HEK293 (cell line): ENCODE data around the gene INTS1.

Experiments used
- CTCF ChIA-PET: fragments of 350-600 bp; formaldehyde crosslinking; extraction: SDS; loops from one replicate; lab custom pipeline; 2021; ENCODE audit warnings: antibody characterized with exemption; lab: Yijun Ruan, JAX
- POLR2A ChIA-PET: fragments of 300-600 bp; formaldehyde crosslinking; extraction: SDS; loops from one replicate; lab custom pipeline; 2020; ENCODE audit warnings: antibody characterized with exemption, inconsistent platforms; lab: Yijun Ruan, JAX
- H3K27ac ChIP-seq: fragments of 200-500 bp; sonication (Bioruptor generic); 2 replicates; pipeline ENCODE4 v1.5.1; 2014; ENCODE audit warnings: low read depth, low read length, control low read depth, inconsistent platforms; ENCODE audit errors: extremely low read depth
- H3K36me3 ChIP-seq, 2 experiments: fragments of 200-500 bp in 1 of 2; sonication (Bioruptor generic) in 1 of 2; 1 replicate in 1 of 2; 2 replicates in 1 of 2; pipeline ENCODE4 v1.5.1; 2014 to 2017; ENCODE audit warnings: inconsistent platforms in 2 of 2, low read length in 2 of 2; ENCODE audit not compliant: control insufficient read depth in 2 of 2, insufficient read depth in 1 of 2
- H3K4me1 ChIP-seq: fragments of 200-500 bp; sonication (Bioruptor generic); 2 replicates; pipeline ENCODE4 v1.5.1; 2014; ENCODE audit warnings: mild to moderate bottlenecking, low read length, inconsistent platforms; ENCODE audit not compliant: control insufficient read depth, insufficient read depth
- H3K4me3 ChIP-seq: 2 replicates; pipeline ENCODE4 v1.5.1; 2011; ENCODE audit warnings: low read depth, mild to moderate bottlenecking, control low read depth, low read length, moderate library complexity
- H3K9me3 ChIP-seq: fragments of 200-500 bp; sonication (Bioruptor generic); 2 replicates; pipeline ENCODE4 v1.5.1; 2014; ENCODE audit warnings: low read depth, low read length, inconsistent platforms; ENCODE audit not compliant: control insufficient read depth, insufficient read depth
- EGR2 ChIP-seq: fragments of 450-650 bp; formaldehyde crosslinking; IDR thresholded peaks from 2 replicates; pipeline ENCODE4 v1.5.1; 2016; ENCODE audit warnings: low read depth, missing biosample characterization, missing genetic modification characterization
- KLF8 ChIP-seq: fragments of 450-650 bp; formaldehyde crosslinking; IDR thresholded peaks from 2 replicates; pipeline ENCODE4 v1.5.1; 2016; ENCODE audit warnings: missing biosample characterization, missing genetic modification characterization
- MZF1 ChIP-seq: fragments of 450-650 bp; formaldehyde crosslinking; IDR thresholded peaks from 2 replicates; pipeline ENCODE4 v1.5.1; 2017; ENCODE audit warnings: missing biosample characterization, missing genetic modification characterization, borderline replicate concordance
- PRDM1 ChIP-seq: fragments of 450-650 bp; formaldehyde crosslinking; IDR thresholded peaks from 2 replicates; pipeline ENCODE4; 2016; ENCODE audit warnings: missing biosample characterization, missing genetic modification characterization
- SP3 ChIP-seq: fragments of 450-650 bp; formaldehyde crosslinking; IDR thresholded peaks from 2 replicates; pipeline ENCODE4 v1.5.1; 2016; ENCODE audit warnings: missing biosample characterization, missing genetic modification characterization
- SP7 ChIP-seq: fragments of 450-650 bp; formaldehyde crosslinking; IDR thresholded peaks from 2 replicates; pipeline ENCODE4 v1.5.1; 2016; ENCODE audit warnings: missing biosample characterization, missing genetic modification characterization
- YY1 ChIP-seq: fragments of 450-650 bp; formaldehyde crosslinking; IDR thresholded peaks from 2 replicates; pipeline ENCODE4 v1.5.1; 2018; ENCODE audit warnings: missing biosample characterization, missing genetic modification characterization
- ZBTB20 ChIP-seq: fragments of 450-650 bp; formaldehyde crosslinking; IDR thresholded peaks from 2 replicates; pipeline ENCODE4 v1.5.1; 2016; ENCODE audit warnings: missing biosample characterization, missing genetic modification characterization
- ZBTB48 ChIP-seq: fragments of 450-650 bp; formaldehyde crosslinking; IDR thresholded peaks from 2 replicates; pipeline ENCODE4 v1.5.1; 2016; ENCODE audit warnings: missing biosample characterization, missing genetic modification characterization
- ZFHX2 ChIP-seq: fragments of 450-650 bp; formaldehyde crosslinking; conservative IDR thresholded peaks from 2 replicates; pipeline ENCODE4 v1.5.1; 2016; ENCODE audit warnings: missing biosample characterization, missing genetic modification characterization
- ZNF146 ChIP-seq: fragments of 450-650 bp; formaldehyde crosslinking; IDR thresholded peaks from 2 replicates; pipeline ENCODE4 v1.5.1; 2016; ENCODE audit warnings: missing biosample characterization, missing genetic modification characterization
- ZNF155 ChIP-seq: fragments of 450-650 bp; formaldehyde crosslinking; IDR thresholded peaks from 2 replicates; pipeline ENCODE4 v1.5.1; 2016; ENCODE audit warnings: missing biosample characterization, missing genetic modification characterization
- ZNF214 ChIP-seq: fragments of 450-650 bp; formaldehyde crosslinking; IDR thresholded peaks from 2 replicates; pipeline ENCODE4 v1.5.1; 2017; ENCODE audit warnings: missing biosample characterization, mild to moderate bottlenecking, missing genetic modification characterization, borderline replicate concordance
- ZNF23 ChIP-seq: fragments of 450-650 bp; formaldehyde crosslinking; IDR thresholded peaks from 2 replicates; pipeline ENCODE4 v1.5.1; 2016; ENCODE audit warnings: missing biosample characterization, missing genetic modification characterization, borderline replicate concordance
- ZNF311 ChIP-seq: fragments of 450-650 bp; formaldehyde crosslinking; IDR thresholded peaks from 2 replicates; pipeline ENCODE4 v1.5.1; 2017; ENCODE audit warnings: missing biosample characterization, missing genetic modification characterization, borderline replicate concordance
- ZNF366 ChIP-seq: fragments of 450-650 bp; formaldehyde crosslinking; conservative IDR thresholded peaks from 2 replicates; pipeline ENCODE4 v1.5.1; 2016; ENCODE audit warnings: missing biosample characterization, missing genetic modification characterization
- ZNF423 ChIP-seq: fragments of 450-650 bp; formaldehyde crosslinking; IDR thresholded peaks from 2 replicates; pipeline ENCODE4 v1.5.1; 2016; ENCODE audit warnings: missing biosample characterization, missing genetic modification characterization
- TF ChIP-seq, protein P1 (sequence below): fragments of 450-650 bp; formaldehyde crosslinking; IDR thresholded peaks from 2 replicates; pipeline ENCODE4 v1.5.1; 2017; ENCODE audit warnings: missing biosample characterization, missing genetic modification characterization
- TF ChIP-seq, protein P2 (sequence below): fragments of 450-650 bp; formaldehyde crosslinking; IDR thresholded peaks from 2 replicates; pipeline ENCODE4 v1.5.1; 2016; ENCODE audit warnings: missing biosample characterization, missing genetic modification characterization
- TF ChIP-seq, protein P3 (sequence below): fragments of 450-650 bp; IDR thresholded peaks from 2 replicates; pipeline ENCODE4 v1.5.1; 2018; ENCODE audit warnings: missing biosample characterization, missing genetic modification characterization
- TF ChIP-seq, protein P4 (sequence below): fragments of 450-650 bp; formaldehyde crosslinking; IDR thresholded peaks from 2 replicates; pipeline ENCODE4 v1.5.1; 2016; ENCODE audit warnings: missing biosample characterization, missing genetic modification characterization
- TF ChIP-seq, protein P5 (sequence below): fragments of 450-650 bp; formaldehyde crosslinking; IDR thresholded peaks from 2 replicates; pipeline ENCODE4 v1.5.1; 2016; ENCODE audit warnings: missing biosample characterization, missing genetic modification characterization

The INTS1 gene

DNA sequence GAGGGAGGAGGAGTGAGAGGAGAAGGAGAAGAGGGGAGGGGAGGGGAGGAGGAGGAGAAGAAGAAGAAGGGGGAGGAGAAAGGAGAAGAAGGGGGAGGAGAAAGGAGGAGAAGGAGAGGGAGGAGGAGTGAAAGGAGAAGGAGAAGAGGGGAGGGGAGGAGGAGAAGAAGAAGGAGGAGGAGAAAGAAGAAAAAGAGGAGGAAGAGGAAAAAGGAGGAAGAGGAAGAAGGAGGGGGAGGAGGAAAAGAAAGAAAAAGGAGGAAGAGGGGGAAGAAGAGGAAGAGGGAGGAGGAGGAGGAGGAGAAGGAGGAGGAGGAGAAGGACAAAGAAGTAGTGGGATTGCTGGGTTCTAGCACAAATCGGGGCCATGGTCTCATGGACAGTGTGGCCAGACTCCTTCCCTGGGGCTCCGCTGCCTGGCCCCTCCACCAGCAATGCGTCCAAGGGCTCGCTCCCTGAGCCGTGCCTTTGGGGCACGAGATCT is 22.1 kb upstream of the INTS1 start:
- TF ChIP-seq EGR2 (tag by site-specific recombination) (peak; percentile 67; the same call in 1 of the 2 replicates), ZBTB48 (tag by site-specific recombination) (peak; percentile 28; the same call in 1 of the 2 replicates), ZNF366 (tag by site-specific recombination) (peak; percentile 86), KLF8 (0 out of 2 replicates have a peak, but pooled peaks have one; percentile 14), PRDM1 (tag by site-specific recombination) (peak; percentile 85), SP3 (tag by site-specific recombination) (peak; percentile 80), YY1 (tag by site-specific recombination) (no peak), SP7 (tag by site-specific recombination) (no peak), ZFHX2 (tag by site-specific recombination) (peak; percentile 27; the same call in 1 of the 2 replicates), ZNF23 (tag by site-specific recombination) (no peak)
- TF ChIP-seq, protein P1, sequence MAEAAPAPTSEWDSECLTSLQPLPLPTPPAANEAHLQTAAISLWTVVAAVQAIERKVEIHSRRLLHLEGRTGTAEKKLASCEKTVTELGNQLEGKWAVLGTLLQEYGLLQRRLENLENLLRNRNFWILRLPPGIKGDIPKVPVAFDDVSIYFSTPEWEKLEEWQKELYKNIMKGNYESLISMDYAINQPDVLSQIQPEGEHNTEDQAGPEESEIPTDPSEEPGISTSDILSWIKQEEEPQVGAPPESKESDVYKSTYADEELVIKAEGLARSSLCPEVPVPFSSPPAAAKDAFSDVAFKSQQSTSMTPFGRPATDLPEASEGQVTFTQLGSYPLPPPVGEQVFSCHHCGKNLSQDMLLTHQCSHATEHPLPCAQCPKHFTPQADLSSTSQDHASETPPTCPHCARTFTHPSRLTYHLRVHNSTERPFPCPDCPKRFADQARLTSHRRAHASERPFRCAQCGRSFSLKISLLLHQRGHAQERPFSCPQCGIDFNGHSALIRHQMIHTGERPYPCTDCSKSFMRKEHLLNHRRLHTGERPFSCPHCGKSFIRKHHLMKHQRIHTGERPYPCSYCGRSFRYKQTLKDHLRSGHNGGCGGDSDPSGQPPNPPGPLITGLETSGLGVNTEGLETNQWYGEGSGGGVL (tag by site-specific recombination): peak; percentile 71
- TF ChIP-seq, protein P2, sequence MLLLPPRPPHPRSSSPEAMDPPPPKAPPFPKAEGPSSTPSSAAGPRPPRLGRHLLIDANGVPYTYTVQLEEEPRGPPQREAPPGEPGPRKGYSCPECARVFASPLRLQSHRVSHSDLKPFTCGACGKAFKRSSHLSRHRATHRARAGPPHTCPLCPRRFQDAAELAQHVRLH (tag by site-specific recombination): no peak
- TF ChIP-seq, protein P3, sequence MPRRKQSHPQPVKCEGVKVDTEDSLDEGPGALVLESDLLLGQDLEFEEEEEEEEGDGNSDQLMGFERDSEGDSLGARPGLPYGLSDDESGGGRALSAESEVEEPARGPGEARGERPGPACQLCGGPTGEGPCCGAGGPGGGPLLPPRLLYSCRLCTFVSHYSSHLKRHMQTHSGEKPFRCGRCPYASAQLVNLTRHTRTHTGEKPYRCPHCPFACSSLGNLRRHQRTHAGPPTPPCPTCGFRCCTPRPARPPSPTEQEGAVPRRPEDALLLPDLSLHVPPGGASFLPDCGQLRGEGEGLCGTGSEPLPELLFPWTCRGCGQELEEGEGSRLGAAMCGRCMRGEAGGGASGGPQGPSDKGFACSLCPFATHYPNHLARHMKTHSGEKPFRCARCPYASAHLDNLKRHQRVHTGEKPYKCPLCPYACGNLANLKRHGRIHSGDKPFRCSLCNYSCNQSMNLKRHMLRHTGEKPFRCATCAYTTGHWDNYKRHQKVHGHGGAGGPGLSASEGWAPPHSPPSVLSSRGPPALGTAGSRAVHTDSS (tag by site-specific recombination): peak; percentile 85
- TF ChIP-seq, protein P4, sequence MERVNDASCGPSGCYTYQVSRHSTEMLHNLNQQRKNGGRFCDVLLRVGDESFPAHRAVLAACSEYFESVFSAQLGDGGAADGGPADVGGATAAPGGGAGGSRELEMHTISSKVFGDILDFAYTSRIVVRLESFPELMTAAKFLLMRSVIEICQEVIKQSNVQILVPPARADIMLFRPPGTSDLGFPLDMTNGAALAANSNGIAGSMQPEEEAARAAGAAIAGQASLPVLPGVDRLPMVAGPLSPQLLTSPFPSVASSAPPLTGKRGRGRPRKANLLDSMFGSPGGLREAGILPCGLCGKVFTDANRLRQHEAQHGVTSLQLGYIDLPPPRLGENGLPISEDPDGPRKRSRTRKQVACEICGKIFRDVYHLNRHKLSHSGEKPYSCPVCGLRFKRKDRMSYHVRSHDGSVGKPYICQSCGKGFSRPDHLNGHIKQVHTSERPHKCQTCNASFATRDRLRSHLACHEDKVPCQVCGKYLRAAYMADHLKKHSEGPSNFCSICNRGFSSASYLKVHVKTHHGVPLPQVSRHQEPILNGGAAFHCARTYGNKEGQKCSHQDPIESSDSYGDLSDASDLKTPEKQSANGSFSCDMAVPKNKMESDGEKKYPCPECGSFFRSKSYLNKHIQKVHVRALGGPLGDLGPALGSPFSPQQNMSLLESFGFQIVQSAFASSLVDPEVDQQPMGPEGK (tag by site-specific recombination): peak; percentile 28; the same call in 1 of the 2 replicates
- H3K36me3 ChIP-seq: no peaks in the 10 kb centered on the region
- H3K27ac ChIP-seq: no peak overlapping the region
- no peaks in the 10 kb centered on the region for H3K9me3 ChIP-seq
- CTCF ChIA-PET: interaction anchor here (1.2 kb wide), 1 partner anchor 22 kb away, joined by 3 read pairs; no protein-coding TSS in a partner anchor
- H3K4me1 ChIP-seq: no peaks in the 10 kb centered on the region
- POLR2A ChIA-PET: no interaction called here
- H3K4me3 ChIP-seq: no peak overlapping the region

DNA sequence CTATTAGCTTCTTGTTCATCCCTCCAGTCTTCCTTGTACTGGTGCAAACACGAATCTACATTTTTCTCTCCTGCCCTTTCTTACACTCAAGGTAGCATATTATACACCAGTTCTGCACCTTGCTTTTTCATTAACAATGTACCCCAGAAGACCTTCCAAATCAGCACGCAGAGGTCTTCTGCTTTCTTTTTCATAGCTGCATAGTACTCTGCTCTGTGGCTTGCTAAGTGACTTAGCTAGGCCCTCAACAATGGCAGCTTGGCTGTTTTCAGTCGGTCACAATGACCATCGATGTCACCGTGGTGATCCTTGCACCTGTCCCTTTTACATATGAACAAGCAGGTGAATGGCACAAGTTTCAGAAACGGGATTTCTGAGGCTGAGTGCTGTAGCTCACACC is 21.2 kb upstream of the INTS1 start:
- CTCF ChIA-PET: interaction anchor here (0.6 to 1.2 kb wide), 2 partner anchors 15 to 23 kb away, joined by 3 read pairs; no protein-coding TSS in a partner anchor
- POLR2A ChIA-PET: no interaction called here
- H3K4me3 ChIP-seq: no peak overlapping the region
- TF ChIP-seq ZNF311 (tag by site-specific recombination) (no peak), ZNF155 (tag by site-specific recombination) (no peak), ZNF146 (tag by site-specific recombination) (peak; percentile 95), ZNF423 (tag by site-specific recombination) (no peak), ZNF214 (no peak), ZBTB20 (tag by site-specific recombination) (no peak), MZF1 (no peak)
- TF ChIP-seq, protein P4 (tag by site-specific recombination): no peak
- TF ChIP-seq, protein P5, sequence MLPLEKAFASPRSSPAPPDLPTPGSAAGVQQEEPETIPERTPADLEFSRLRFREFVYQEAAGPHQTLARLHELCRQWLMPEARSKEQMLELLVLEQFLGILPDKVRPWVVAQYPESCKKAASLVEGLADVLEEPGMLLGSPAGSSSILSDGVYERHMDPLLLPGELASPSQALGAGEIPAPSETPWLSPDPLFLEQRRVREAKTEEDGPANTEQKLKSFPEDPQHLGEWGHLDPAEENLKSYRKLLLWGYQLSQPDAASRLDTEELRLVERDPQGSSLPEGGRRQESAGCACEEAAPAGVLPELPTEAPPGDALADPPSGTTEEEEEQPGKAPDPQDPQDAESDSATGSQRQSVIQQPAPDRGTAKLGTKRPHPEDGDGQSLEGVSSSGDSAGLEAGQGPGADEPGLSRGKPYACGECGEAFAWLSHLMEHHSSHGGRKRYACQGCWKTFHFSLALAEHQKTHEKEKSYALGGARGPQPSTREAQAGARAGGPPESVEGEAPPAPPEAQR (tag by site-specific recombination): no peak
- H3K4me1 ChIP-seq: no peaks in the 10 kb centered on the region
- no peak overlapping the region for H3K27ac ChIP-seq
- no peaks in the 10 kb centered on the region for H3K36me3 ChIP-seq
- no peaks in the 10 kb centered on the region for H3K9me3 ChIP-seq
